ENCODE results near the gene LDB3. TPM values are rescaled to one million over a fixed set of nuclear protein-coding genes. Genes with fewer than 3 reads are reported as not detected.

LDB3 gene
- total RNA-seq, 3 donors from 2014 or later (not counting 1 experiment from before 2014, with no cell fraction given): 0.11 to 0.12 TPM; not detected in 1

GRCh38 chr10:86688398-86688921 is 20.1 kb downstream of the LDB3 start:
- Mint-ChIP-seq H3K36me3 (no peaks in the 10 kb centered on the region), H3K4me3 (no peak overlapping the region), H3K27me3 (ENCODE audit: low read depth in 2 of 2) (no peaks in the 10 kb centered on the region), H3K4me1 (peaks cover 0 to 10% of the 10 kb centered on the region in 2 donors), H3K9me3 (no peaks in the 10 kb centered on the region), H3K27ac (no peak overlapping the region)
- no peak overlapping the region for H3K27ac ChIP-seq (ENCODE audit: low read length)
- H3K36me3 ChIP-seq (ENCODE audit: control insufficient read depth, insufficient read depth, low read length): no peaks in the 10 kb centered on the region
- intact Hi-C loops (cut with micrococcal nuclease): loop anchor here (1.0 kb wide), 1 partner anchor 211 kb away; no protein-coding TSS in a partner anchor
- WGBS (ENCODE audit: insufficient coverage): 41% methylated on average over 8 of the region's 8 CpGs
- no peaks in the 10 kb centered on the region for H3K4me1 ChIP-seq (ENCODE audit: control insufficient read depth, insufficient read depth, low read length)
- DNase-seq (peak; percentile 28 to 77), ATAC-seq (peak; percentile 64 to 95 (median 90))
- H3K27me3 ChIP-seq (ENCODE audit: control insufficient read depth, insufficient read depth, low read length): no peaks in the 10 kb centered on the region
- no peak overlapping the region for H3K4me3 ChIP-seq (ENCODE audit: low read length)
- peak; percentile 80 for TF ChIP-seq CTCF (IDR thresholded peaks at IDR 0.05)
- H3K9me3 ChIP-seq (ENCODE audit: control insufficient read depth, insufficient read depth, low read length): no peaks in the 10 kb centered on the region

- Mint-ChIP-seq H3K36me3 (no peaks in the 10 kb centered on the region), H3K4me1 (peaks cover 0 to 10% of the 10 kb centered on the region in 2 donors), H3K9me3 (no peaks in the 10 kb centered on the region), H3K27ac (no peak overlapping the region), H3K27me3 (ENCODE audit: low read depth in 2 of 2) (peaks cover 0 to 3% of the 10 kb centered on the region in 2 donors), H3K4me3 (no peak overlapping the region)
- no peak for TF ChIP-seq CTCF (IDR thresholded peaks at IDR 0.05)
- no peak overlapping the region for H3K27ac ChIP-seq (ENCODE audit: low read length)
- H3K27me3 ChIP-seq (ENCODE audit: control insufficient read depth, insufficient read depth, low read length): no peaks in the 10 kb centered on the region
- no peaks in the 10 kb centered on the region for H3K4me1 ChIP-seq (ENCODE audit: control insufficient read depth, insufficient read depth, low read length)
- no peak for DNase-seq
- no peaks in the 10 kb centered on the region for H3K36me3 ChIP-seq (ENCODE audit: control insufficient read depth, insufficient read depth, low read length)
- H3K9me3 ChIP-seq (ENCODE audit: control insufficient read depth, insufficient read depth, low read length): no peaks in the 10 kb centered on the region
- WGBS (ENCODE audit: insufficient coverage): 82% methylated on average over 13 of the region's 13 CpGs
- H3K4me3 ChIP-seq (ENCODE audit: low read length): no peak overlapping the region
- no peak for ATAC-seq
- intact Hi-C loops (cut with micrococcal nuclease): no loop called here
Observed at GRCh38 chr10:86689146-86689545, 20.8 kb downstream of the LDB3 start.

GRCh38 chr10:86690231-86690630 is 21.9 kb downstream of the LDB3 start:
- Mint-ChIP-seq H3K4me3 (no peak overlapping the region), H3K36me3 (no peaks in the 10 kb centered on the region), H3K27me3 (ENCODE audit: low read depth in 2 of 2) (peaks cover 0 to 3% of the 10 kb centered on the region in 2 donors), H3K9me3 (no peaks in the 10 kb centered on the region), H3K27ac (no peak overlapping the region), H3K4me1 (peaks cover 0 to 10% of the 10 kb centered on the region in 2 donors)
- intact Hi-C loops (cut with micrococcal nuclease): no loop called here
- Histone ChIP-seq H3K4me1 (ENCODE audit: control insufficient read depth, insufficient read depth, low read length) (no peaks in the 10 kb centered on the region), H3K27ac (ENCODE audit: low read length) (no peak overlapping the region), H3K36me3 (ENCODE audit: control insufficient read depth, insufficient read depth, low read length) (no peaks in the 10 kb centered on the region), H3K27me3 (ENCODE audit: control insufficient read depth, insufficient read depth, low read length) (no peaks in the 10 kb centered on the region), H3K9me3 (ENCODE audit: control insufficient read depth, insufficient read depth, low read length) (no peaks in the 10 kb centered on the region), H3K4me3 (ENCODE audit: low read length) (no peak overlapping the region)
- no peak for TF ChIP-seq CTCF (IDR thresholded peaks at IDR 0.05)
- no peak for ATAC-seq
- no peak for DNase-seq
- WGBS (ENCODE audit: insufficient coverage): 93% methylated on average over 5 of the region's 5 CpGs

- Mint-ChIP-seq H3K4me3 (no peak overlapping the region), H3K27me3 (ENCODE audit: low read depth in 2 of 2) (peaks cover 0 to 3% of the 10 kb centered on the region in 2 donors), H3K36me3 (no peaks in the 10 kb centered on the region), H3K4me1 (peaks cover 0 to 10% of the 10 kb centered on the region in 2 donors), H3K9me3 (no peaks in the 10 kb centered on the region), H3K27ac (no peak overlapping the region)
- TF ChIP-seq CTCF (IDR thresholded peaks at IDR 0.05): no peak
- H3K4me3 ChIP-seq (ENCODE audit: low read length): no peak overlapping the region
- no peak for DNase-seq
- H3K9me3 ChIP-seq (ENCODE audit: control insufficient read depth, insufficient read depth, low read length): no peaks in the 10 kb centered on the region
- H3K36me3 ChIP-seq (ENCODE audit: control insufficient read depth, insufficient read depth, low read length): no peaks in the 10 kb centered on the region
- intact Hi-C loops (cut with micrococcal nuclease): no loop called here
- H3K27ac ChIP-seq (ENCODE audit: low read length): no peak overlapping the region
- 70% methylated on average over 3 of the region's 3 CpGs for WGBS (ENCODE audit: insufficient coverage)
- H3K4me1 ChIP-seq (ENCODE audit: control insufficient read depth, insufficient read depth, low read length): no peaks in the 10 kb centered on the region
- no peak for ATAC-seq
- no peaks in the 10 kb centered on the region for H3K27me3 ChIP-seq (ENCODE audit: control insufficient read depth, insufficient read depth, low read length)
Observed at GRCh38 chr10:86690657-86691084, 22.4 kb downstream of the LDB3 start.

All from natural killer cell (primary cell).